ENCODE data around the gene VAV2. TPM values are rescaled to one million over a fixed set of nuclear protein-coding genes. Genes with fewer than 3 reads are reported as not detected.
A peak's percentile ranks its signal among the peaks of the same experiment; 100 is the strongest.

The VAV2 gene
- total and polyA plus RNA-seq, 9 of the 15 experiments (the other 6 are each of a cell fraction or from before 2014, with no cell fraction given), result 0.01 to 2.7 (median 1.0) TPM; not detected in 1

DNA sequence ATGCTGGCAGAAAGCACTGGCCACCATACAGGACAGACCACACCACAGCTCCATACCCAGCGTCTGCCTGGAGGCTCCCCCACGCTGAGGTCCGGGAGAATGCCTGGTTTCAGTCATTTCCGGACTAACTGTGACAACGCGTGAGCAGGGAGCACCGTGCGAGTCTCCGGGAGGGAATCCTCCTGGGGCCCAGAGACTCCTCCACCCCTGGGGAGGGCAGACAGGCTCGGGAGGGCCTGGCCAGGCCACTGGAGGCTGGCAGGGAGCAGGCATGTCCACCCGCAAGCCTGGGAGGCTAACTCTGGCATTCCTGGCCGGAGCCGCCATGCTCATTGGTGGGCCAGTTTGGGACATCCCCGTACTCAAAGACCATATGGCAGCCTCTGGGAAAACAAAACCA is 39.7 kb upstream of the VAV2 start (continued):
- TF ChIP-seq FIP1L1 (IDR thresholded peaks at IDR 0.05; ENCODE audit: low read depth, low read length, poor library complexity, severe bottlenecking), result no peak
- no peak for TF ChIP-seq RBM39 (optimal IDR thresholded peaks at IDR 0.05; ENCODE audit: low read depth, low read length)
- no peak for TF ChIP-seq MYC (IDR thresholded peaks at IDR 0.05; ENCODE audit: low read depth, low read length)
- no peak for TF ChIP-seq MYC (CRISPR knock-in tag; IDR thresholded peaks at IDR 0.05; ENCODE audit: borderline replicate concordance, low read depth)
- no peak for TF ChIP-seq CHD4 (IDR thresholded peaks at IDR 0.05; ENCODE audit: insufficient read depth, insufficient replicate concordance, low read depth, low read length, poor library complexity, severe bottlenecking)
- TF ChIP-seq NONO (IDR thresholded peaks at IDR 0.05; ENCODE audit: low read depth in 2 of 2, low read length in 1 of 2), result no peak
- TF ChIP-seq, protein P1, sequence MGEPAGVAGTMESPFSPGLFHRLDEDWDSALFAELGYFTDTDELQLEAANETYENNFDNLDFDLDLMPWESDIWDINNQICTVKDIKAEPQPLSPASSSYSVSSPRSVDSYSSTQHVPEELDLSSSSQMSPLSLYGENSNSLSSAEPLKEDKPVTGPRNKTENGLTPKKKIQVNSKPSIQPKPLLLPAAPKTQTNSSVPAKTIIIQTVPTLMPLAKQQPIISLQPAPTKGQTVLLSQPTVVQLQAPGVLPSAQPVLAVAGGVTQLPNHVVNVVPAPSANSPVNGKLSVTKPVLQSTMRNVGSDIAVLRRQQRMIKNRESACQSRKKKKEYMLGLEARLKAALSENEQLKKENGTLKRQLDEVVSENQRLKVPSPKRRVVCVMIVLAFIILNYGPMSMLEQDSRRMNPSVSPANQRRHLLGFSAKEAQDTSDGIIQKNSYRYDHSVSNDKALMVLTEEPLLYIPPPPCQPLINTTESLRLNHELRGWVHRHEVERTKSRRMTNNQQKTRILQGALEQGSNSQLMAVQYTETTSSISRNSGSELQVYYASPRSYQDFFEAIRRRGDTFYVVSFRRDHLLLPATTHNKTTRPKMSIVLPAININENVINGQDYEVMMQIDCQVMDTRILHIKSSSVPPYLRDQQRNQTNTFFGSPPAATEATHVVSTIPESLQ (CRISPR knock-in tag; IDR thresholded peaks at IDR 0.05), result no peak
- TF ChIP-seq ZNF133 (CRISPR knock-in tag; IDR thresholded peaks at IDR 0.05), result no peak

DNA sequence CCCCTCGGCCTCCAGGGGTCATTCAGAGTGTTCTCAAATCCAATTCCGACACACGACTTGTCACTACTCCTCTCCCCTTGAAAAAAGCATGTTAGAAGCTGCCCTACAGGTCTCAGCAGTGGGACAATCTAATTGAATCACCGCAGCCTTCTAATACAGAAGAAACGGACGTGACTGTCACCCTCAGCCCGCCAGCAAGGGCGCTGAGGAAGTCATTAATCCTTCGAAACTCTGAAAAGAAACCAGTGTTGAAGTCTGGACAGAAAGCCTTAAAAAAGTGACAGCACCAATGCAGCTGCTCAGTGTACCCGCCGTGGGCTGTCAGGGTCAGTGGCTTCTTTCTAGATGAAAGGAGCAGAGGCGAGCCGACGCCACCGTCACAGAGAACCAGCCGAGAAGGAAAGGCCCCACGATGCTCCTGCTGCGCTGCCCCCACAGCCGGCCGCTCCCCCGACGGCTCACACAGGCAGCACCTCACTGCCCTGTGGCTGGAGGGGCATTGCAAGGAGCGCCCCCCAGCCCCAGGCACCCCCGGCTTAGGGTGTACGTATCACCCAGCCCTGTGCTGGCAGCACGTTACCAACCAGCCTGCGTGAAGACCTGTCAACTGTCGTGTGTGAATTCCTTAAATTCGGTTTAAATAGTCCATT is 38.8 kb upstream of the VAV2 start:
- Histone ChIP-seq H3K4me1 (replicated peaks in 1 of 2; ENCODE audit: control insufficient read depth in 2 of 2, insufficient read depth in 2 of 2, low read length in 2 of 2) (peaks cover 0 to 15% of the 10 kb centered on the region in 2 experiments; a peak in 2 of 5 replicates), H3K4me3 (no peak overlapping the region), H3K9ac (ENCODE audit: insufficient read depth in 1 of 2, low read depth in 2 of 2, low read length in 2 of 2) (0 out of 4 replicates have a peak overlapping the region, but pooled peaks of 1 of the 2 experiments have one; percentile 7), H3K4me2 (ENCODE audit: insufficient read depth, low read length) (no peak overlapping the region), H3K27me3 (ENCODE audit: control insufficient read depth in 2 of 2, insufficient read depth in 2 of 2, low read length in 2 of 2) (no peaks in the 10 kb centered on the region), H3K36me3 (ENCODE audit: control insufficient read depth, insufficient read depth, low read length) (peaks cover 42% of the 10 kb centered on the region; the same call in 2 of the 3 replicates), H3K9me1 (ENCODE audit: control insufficient read depth, insufficient read depth, low read length) (no peaks in the 10 kb centered on the region), H3K9me3 (replicated peaks; ENCODE audit: control insufficient read depth, insufficient read depth, low read depth, low read length) (no peaks in the 10 kb centered on the region), H3K27ac (ENCODE audit: extremely low read depth, low read depth, low read length) (no peak overlapping the region), H2AFZ (ENCODE audit: low read depth, low read length) (no peak overlapping the region), H4K20me1 (replicated peaks; ENCODE audit: control insufficient read depth, insufficient read depth, low read length) (no peaks in the 10 kb centered on the region), H3K79me2 (ENCODE audit: control insufficient read depth, insufficient read depth, low read length) (no peaks in the 10 kb centered on the region)
- in situ Hi-C loops (cut with MboI) (no loop called here), intact Hi-C loops (cut with micrococcal nuclease) (no loop called here)
- FAIRE-seq (no peak), ATAC-seq (no peak), DNase-seq (ENCODE audit: extremely low read depth in 1 of 4, low spot score in 3 of 4) (no peak)
- ChIA-PET POLR2A (no interaction called here), CTCF (ENCODE audit: low intra/inter-chr PET ratio) (no interaction called here)
- WGBS (ENCODE audit: insufficient coverage, low coverage, missing lambda C conversion rate), result 78% methylated on average over 15 of the region's 29 CpGs
- TF ChIP-seq ZFP30 (CRISPR knock-in tag; IDR thresholded peaks at IDR 0.05; ENCODE audit: borderline replicate concordance) (no peak), PRMT5 (CRISPR knock-in tag; IDR thresholded peaks at IDR 0.05) (no peak)
- BruUV-seq (replicated peaks), result no TSS peak

All from K562 (cell line).